Brain microvascular endothelial cell (primary cell): ENCODE results near the gene NDUFA11.
A peak's percentile ranks its signal among the peaks of the same experiment; 100 is the strongest.

Source experiments
- DNase-seq: peaks from one replicate; pipeline ENCODE4 v3.0.0-alpha.2; 2020
- H3K27ac ChIP-seq: fragments of 250-450 bp; sonication (Bioruptor Pico); 2 replicates; pipeline ENCODE4 v1.5.1; 2020; ENCODE audit warnings: mild to moderate bottlenecking, moderate library complexity
- H3K27me3 ChIP-seq: fragments of 250-450 bp; sonication (Bioruptor Pico); replicated peaks from 2 replicates; pipeline ENCODE4 v1.5.1; 2020; ENCODE audit warnings: mild to moderate bottlenecking
- H3K36me3 ChIP-seq: fragments of 250-450 bp; sonication (Bioruptor Pico); replicated peaks from 2 replicates; pipeline ENCODE4 v1.5.1; 2020; ENCODE audit warnings: mild to moderate bottlenecking
- H3K4me3 ChIP-seq: 2 replicates; pipeline ENCODE4 v1.5.1; 2011; ENCODE audit warnings: low read depth, mild to moderate bottlenecking, control low read depth, low read length, moderate library complexity
- CTCF ChIP-seq: IDR thresholded peaks from 2 replicates; pipeline ENCODE4 v1.5.1; 2011; ENCODE audit warnings: low read depth, mild to moderate bottlenecking, moderate library complexity, low read length, control low read depth, inconsistent platforms; ENCODE audit errors: missing control alignments
- in situ Hi-C: cut with HindIII; loops from 2 replicates; pipeline ENCODE4 v1.10.0; 2017; ENCODE audit warnings: low sequenced_read_pairs, low pct_ligation_motif_present

NDUFA11 gene

GRCh38 chr19:5893907-5894703 lies 9.5 kb downstream of the NDUFA11 start:
- TF ChIP-seq CTCF = no peak
- no peak for DNase-seq
- no peak overlapping the region for H3K27ac ChIP-seq
- H3K4me3 ChIP-seq = no peak overlapping the region
- in situ Hi-C loops = no loop called here
- no peaks in the 10 kb centered on the region for H3K27me3 ChIP-seq
- peaks cover 16% of the 10 kb centered on the region for H3K36me3 ChIP-seq

- no peak overlapping the region for H3K27ac ChIP-seq
Measured at GRCh38 chr19:5893296-5893903, 10.2 kb downstream of the NDUFA11 start.

GRCh38 chr19:5892772-5893275 lies 10.8 kb downstream of the NDUFA11 start:
- H3K27me3 ChIP-seq = no peaks in the 10 kb centered on the region
- DNase-seq = no peak
- peaks cover 16% of the 10 kb centered on the region for H3K36me3 ChIP-seq
- H3K4me3 ChIP-seq = no peak overlapping the region
- no peak overlapping the region for H3K27ac ChIP-seq
- TF ChIP-seq CTCF = no peak
- in situ Hi-C loops = no loop called here

More at GRCh38 chr19:5893296-5893903, 10.2 kb downstream of the NDUFA11 start:
- in situ Hi-C loops = no loop called here
- Histone ChIP-seq H3K4me3 (no peak overlapping the region), H3K36me3 (peaks cover 16% of the 10 kb centered on the region), H3K27me3 (no peaks in the 10 kb centered on the region)
- no peak for TF ChIP-seq CTCF
- no peak for DNase-seq

- Histone ChIP-seq H3K36me3 (peaks cover 16% of the 10 kb centered on the region), H3K27me3 (no peaks in the 10 kb centered on the region), H3K27ac (no peak overlapping the region), H3K4me3 (no peak overlapping the region)
- in situ Hi-C loops = no loop called here
- peak; percentile 18 for DNase-seq
- peak; percentile 85 for TF ChIP-seq CTCF
Measured at GRCh38 chr19:5891938-5892771, 11.4 kb downstream of the NDUFA11 start.

- no peak for TF ChIP-seq CTCF
- in situ Hi-C loops = no loop called here
Measured at GRCh38 chr19:5891572-5891937, 12.0 kb downstream of the NDUFA11 start.

More at GRCh38 chr19:5891572-5891937, 12.0 kb downstream of the NDUFA11 start:
- H3K27ac ChIP-seq = no peak overlapping the region
- H3K36me3 ChIP-seq = peaks cover 16% of the 10 kb centered on the region
- H3K27me3 ChIP-seq = no peaks in the 10 kb centered on the region
- no peak for DNase-seq
- no peak overlapping the region for H3K4me3 ChIP-seq
